ENCODE measurements around the gene LIFR. TPM values are rescaled to one million over a fixed set of nuclear protein-coding genes. Genes with fewer than 3 reads are reported as not detected.

LIFR gene
- total and polyA plus RNA-seq, 2 of the 4 experiments (the other 2 are of a cell fraction): 1.9 to 10.4 TPM

GRCh38 chr5:38478878-38479277 is 77.6 kb downstream of the LIFR start:
- intact Hi-C loops (cut with micrococcal nuclease): no loop called here

More at GRCh38 chr5:38478878-38479277, 77.6 kb downstream of the LIFR start:
- DNase-seq: no peak
- H3K27ac ChIP-seq (ENCODE audit: insufficient read depth, low read length): no peak overlapping the region
- H3K9me3 ChIP-seq (ENCODE audit: control insufficient read depth, insufficient read depth, low read length): no peaks in the 10 kb centered on the region
- in situ Hi-C loops (cut with MboI; ENCODE audit: low sequenced_read_pairs) (no loop called here), dilution Hi-C loops (cut with HindIII; ENCODE audit: low sequenced_read_pairs, unreplicated experiment) (no loop called here)
- H3K4me3 ChIP-seq (ENCODE audit: insufficient read depth, low read depth, low read length): no peak overlapping the region
- no peak overlapping the region for H3K4me2 ChIP-seq (ENCODE audit: low read depth, low read length)
- BruUV-seq (replicated peaks): no TSS peak
- no peak overlapping the region for H2BK20ac ChIP-seq (ENCODE audit: low read depth, low read length)
- H3K9me1 ChIP-seq (ENCODE audit: insufficient read depth, low read length): no peaks in the 10 kb centered on the region; the same call in 1 of the 2 replicates
- CTCF ChIA-PET: no interaction called here
- H3K9ac ChIP-seq (ENCODE audit: low read depth, low read length): no peak overlapping the region
- no peak overlapping the region for H3K4ac ChIP-seq (ENCODE audit: low read depth, low read length)
- no peak overlapping the region for H2AK9ac ChIP-seq (replicated peaks; ENCODE audit: low read depth, low read length, poor library complexity)
- no peaks in the 10 kb centered on the region; the same call in 1 of the 2 replicates for H3K4me1 ChIP-seq (ENCODE audit: control insufficient read depth, insufficient read depth, low read length)
- H4K5ac ChIP-seq (ENCODE audit: low read depth, low read length): no peak overlapping the region
- peaks cover 12% of the 10 kb centered on the region for H3K36me3 ChIP-seq (ENCODE audit: control insufficient read depth, insufficient read depth, low read length)
- H3K18ac ChIP-seq (ENCODE audit: low read depth, low read length): no peak overlapping the region
- no CpG with 5 or more reads among the region's 3 CpGs for WGBS, 2 experiments (ENCODE audit: extremely low coverage in 2 of 2, insufficient read length in 1 of 2)
- no peak overlapping the region for H2BK120ac ChIP-seq (ENCODE audit: low read depth, low read length)
- no peak overlapping the region for H3K23ac ChIP-seq (ENCODE audit: low read depth, low read length)
- no peak overlapping the region for H2BK15ac ChIP-seq (ENCODE audit: low read depth, low read length)
- H2AFZ ChIP-seq (replicated peaks; ENCODE audit: low read length, poor library complexity): no peak overlapping the region
- H2BK5ac ChIP-seq (ENCODE audit: low read depth, low read length, poor library complexity, severe bottlenecking): no peak overlapping the region
- ATAC-seq (ENCODE audit: low read depth): no peak
- POLR2A ChIA-PET (ENCODE audit: unreplicated experiment): no interaction called here
- no peaks in the 10 kb centered on the region for H4K20me1 ChIP-seq (ENCODE audit: insufficient read depth, low read length)
- no peaks in the 10 kb centered on the region for H3K27me3 ChIP-seq (ENCODE audit: control insufficient read depth, insufficient read depth, low read length)
- no peak for TF ChIP-seq USF2 (IDR thresholded peaks at IDR 0.05; ENCODE audit: low read depth, low read length)
- TF ChIP-seq RFX5 (IDR thresholded peaks at IDR 0.05; ENCODE audit: low read depth, low read length): no peak
- TF ChIP-seq CEBPB (IDR thresholded peaks at IDR 0.05; ENCODE audit: low read depth, low read length): no peak
- no peak for TF ChIP-seq NFE2L2 (IDR thresholded peaks at IDR 0.05; ENCODE audit: low read depth, low read length)
- no peak for TF ChIP-seq POLR2A (IDR thresholded peaks at IDR 0.05; ENCODE audit: low read depth, low read length)
- no peak for TF ChIP-seq SMC3 (IDR thresholded peaks at IDR 0.05; ENCODE audit: low read depth, low read length)
- no peak for TF ChIP-seq FOS (IDR thresholded peaks at IDR 0.05; ENCODE audit: low read depth, low read length)
- no peak for TF ChIP-seq CHD1 (IDR thresholded peaks at IDR 0.05; ENCODE audit: low read depth, low read length)
- no peak for TF ChIP-seq MXI1 (IDR thresholded peaks at IDR 0.05; ENCODE audit: borderline replicate concordance, low read depth, low read length)
- no peak for TF ChIP-seq BHLHE40 (IDR thresholded peaks at IDR 0.05; ENCODE audit: low read depth, low read length)
- TF ChIP-seq CTCF (conservative IDR thresholded peaks at IDR 0.05; ENCODE audit: low read depth, low read length): no peak
- no peak for TF ChIP-seq MAZ (IDR thresholded peaks at IDR 0.05; ENCODE audit: borderline replicate concordance, low read depth, low read length)
- TF ChIP-seq MAFK (IDR thresholded peaks at IDR 0.05; ENCODE audit: low read depth, low read length): no peak
- TF ChIP-seq RAD21 (IDR thresholded peaks at IDR 0.05; ENCODE audit: low read length): no peak
- TF ChIP-seq RCOR1 (IDR thresholded peaks at IDR 0.05; ENCODE audit: insufficient replicate concordance, low read length): no peak
- no peak for TF ChIP-seq ELK1 (IDR thresholded peaks at IDR 0.05; ENCODE audit: borderline replicate concordance, low read depth, low read length)
- no peak overlapping the region for H4K8ac ChIP-seq (ENCODE audit: low read depth in 2 of 2, low read length in 2 of 2)
- H3K14ac ChIP-seq (replicated peaks; ENCODE audit: low read depth, low read length): no peak overlapping the region
- no peaks in the 10 kb centered on the region for H3K79me1 ChIP-seq (ENCODE audit: low read depth in 1 of 2, low read length in 2 of 2)
- H2AK5ac ChIP-seq (ENCODE audit: low read depth, low read length): no peak overlapping the region
- no peak overlapping the region for H4K91ac ChIP-seq (ENCODE audit: insufficient read depth, low read depth, low read length)
- H3K56ac ChIP-seq (ENCODE audit: extremely low read depth, insufficient read depth, low read length): no peak overlapping the region
